ENCODE results near the gene TTC16. TPM values are rescaled to one million over a fixed set of nuclear protein-coding genes. Genes with fewer than 3 reads are reported as not detected.

Gene TTC16
- total RNA-seq, 1 donor: under 0.01 TPM

GRCh38 chr9:127721391-127721821 lies 5.5 kb downstream of the TTC16 start:
- Histone ChIP-seq H3K36me3 (ENCODE audit: insufficient read depth, low read length) (no peaks in the 10 kb centered on the region), H3K79me2 (ENCODE audit: insufficient read depth, low read length) (no peaks in the 10 kb centered on the region), H3K4me3 (ENCODE audit: insufficient read depth, low read length) (no peak overlapping the region), H3K27ac (ENCODE audit: low read depth, low read length) (no peak overlapping the region), H4K20me1 (ENCODE audit: insufficient read depth, low read length) (peaks cover 4% of the 10 kb centered on the region), H3K9me3 (ENCODE audit: low read depth, low read length) (no peaks in the 10 kb centered on the region), H2AFZ (ENCODE audit: low read length) (no peak overlapping the region), H3K4me1 (ENCODE audit: insufficient read depth, low read length) (peaks cover 16% of the 10 kb centered on the region), H3K4me2 (ENCODE audit: insufficient read depth, low read length) (no peak overlapping the region), H3K27me3 (ENCODE audit: insufficient read depth, low read length) (no peaks in the 10 kb centered on the region)
- peak; percentile 56 for DNase-seq (ENCODE audit: insufficient read length, low spot score, missing footprints)
- TF ChIP-seq, protein P1, sequence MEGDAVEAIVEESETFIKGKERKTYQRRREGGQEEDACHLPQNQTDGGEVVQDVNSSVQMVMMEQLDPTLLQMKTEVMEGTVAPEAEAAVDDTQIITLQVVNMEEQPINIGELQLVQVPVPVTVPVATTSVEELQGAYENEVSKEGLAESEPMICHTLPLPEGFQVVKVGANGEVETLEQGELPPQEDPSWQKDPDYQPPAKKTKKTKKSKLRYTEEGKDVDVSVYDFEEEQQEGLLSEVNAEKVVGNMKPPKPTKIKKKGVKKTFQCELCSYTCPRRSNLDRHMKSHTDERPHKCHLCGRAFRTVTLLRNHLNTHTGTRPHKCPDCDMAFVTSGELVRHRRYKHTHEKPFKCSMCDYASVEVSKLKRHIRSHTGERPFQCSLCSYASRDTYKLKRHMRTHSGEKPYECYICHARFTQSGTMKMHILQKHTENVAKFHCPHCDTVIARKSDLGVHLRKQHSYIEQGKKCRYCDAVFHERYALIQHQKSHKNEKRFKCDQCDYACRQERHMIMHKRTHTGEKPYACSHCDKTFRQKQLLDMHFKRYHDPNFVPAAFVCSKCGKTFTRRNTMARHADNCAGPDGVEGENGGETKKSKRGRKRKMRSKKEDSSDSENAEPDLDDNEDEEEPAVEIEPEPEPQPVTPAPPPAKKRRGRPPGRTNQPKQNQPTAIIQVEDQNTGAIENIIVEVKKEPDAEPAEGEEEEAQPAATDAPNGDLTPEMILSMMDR (IDR thresholded peaks at IDR 0.05; ENCODE audit: extremely low read depth, low read depth, low read length): no peak

DNA sequence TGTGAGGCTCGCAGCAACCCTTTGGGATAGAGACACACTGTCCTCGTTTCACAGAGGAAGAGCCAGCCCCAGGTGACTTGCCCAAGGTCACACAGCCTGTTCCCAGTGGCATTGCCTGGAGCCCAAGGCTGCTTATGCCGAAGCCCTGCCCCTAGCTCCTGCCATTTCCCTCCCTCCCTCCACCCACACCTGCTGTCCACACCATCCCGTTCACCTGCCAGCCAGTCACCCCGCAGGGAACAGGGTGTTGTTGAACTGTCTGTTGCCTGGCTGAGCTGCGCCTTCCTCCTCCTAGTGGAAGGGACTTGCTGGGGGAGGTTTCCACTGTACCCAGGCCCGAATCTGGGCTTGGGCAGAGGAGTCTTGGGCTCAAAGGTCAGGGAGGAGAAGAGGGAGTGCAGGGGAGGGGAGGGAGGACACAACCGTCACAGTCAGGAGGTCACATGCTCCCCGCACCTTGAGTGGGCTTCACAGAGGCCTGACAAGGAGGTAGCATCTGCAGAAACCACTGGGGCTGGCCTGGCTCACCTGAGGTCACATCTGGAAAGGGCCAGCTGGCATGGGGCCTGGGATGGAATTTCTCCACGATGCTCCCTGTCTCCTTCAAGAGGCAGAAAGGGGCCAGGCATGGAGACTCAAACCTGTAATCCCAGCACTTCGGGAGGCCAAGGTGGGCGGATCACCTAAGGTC lies 6.3 kb downstream of the TTC16 start:
- no peak overlapping the region for H2AFZ ChIP-seq (ENCODE audit: low read length)
- H3K27me3 ChIP-seq (ENCODE audit: insufficient read depth, low read length): no peaks in the 10 kb centered on the region
- no peak overlapping the region for H3K27ac ChIP-seq (ENCODE audit: low read depth, low read length)
- H3K4me3 ChIP-seq (ENCODE audit: insufficient read depth, low read length): no peak overlapping the region
- TF ChIP-seq, protein P1 (IDR thresholded peaks at IDR 0.05; ENCODE audit: extremely low read depth, low read depth, low read length): no peak
- peak; percentile 34 for DNase-seq (ENCODE audit: insufficient read length, low spot score, missing footprints)
- H3K9me3 ChIP-seq (ENCODE audit: low read depth, low read length): no peaks in the 10 kb centered on the region
- peaks cover 16% of the 10 kb centered on the region for H3K4me1 ChIP-seq (ENCODE audit: insufficient read depth, low read length)
- H3K79me2 ChIP-seq (ENCODE audit: insufficient read depth, low read length): no peaks in the 10 kb centered on the region
- no peak overlapping the region for H3K4me2 ChIP-seq (ENCODE audit: insufficient read depth, low read length)
- no peaks in the 10 kb centered on the region for H3K36me3 ChIP-seq (ENCODE audit: insufficient read depth, low read length)
- H4K20me1 ChIP-seq (ENCODE audit: insufficient read depth, low read length): peaks cover 4% of the 10 kb centered on the region

DNA sequence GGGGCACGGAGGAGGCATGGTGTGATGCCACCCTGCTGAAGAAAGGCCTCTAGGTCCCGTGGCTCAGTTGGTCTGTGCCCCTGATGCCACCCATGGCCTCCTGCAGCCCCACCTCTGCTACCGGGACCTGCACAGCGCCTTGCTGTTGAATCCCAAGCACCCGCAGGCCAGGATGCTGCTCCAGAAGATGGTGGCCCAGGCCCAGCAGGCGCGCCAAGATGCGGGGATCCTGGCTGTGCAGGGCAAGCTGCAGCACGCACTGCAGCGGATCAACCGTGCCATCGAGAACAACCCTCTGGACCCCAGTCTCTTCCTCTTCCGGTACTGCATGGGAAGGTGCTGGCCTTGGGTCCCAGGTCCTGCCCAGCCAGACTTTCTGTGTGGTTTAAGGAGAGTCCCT lies 7.1 kb downstream of the TTC16 start:
- TF ChIP-seq, protein P1 (IDR thresholded peaks at IDR 0.05; ENCODE audit: extremely low read depth, low read depth, low read length): no peak
- Histone ChIP-seq H2AFZ (ENCODE audit: low read length) (no peak overlapping the region), H3K9me3 (ENCODE audit: low read depth, low read length) (no peaks in the 10 kb centered on the region), H3K36me3 (ENCODE audit: insufficient read depth, low read length) (no peaks in the 10 kb centered on the region), H3K4me2 (ENCODE audit: insufficient read depth, low read length) (no peak overlapping the region), H3K27me3 (ENCODE audit: insufficient read depth, low read length) (no peaks in the 10 kb centered on the region), H3K4me3 (ENCODE audit: insufficient read depth, low read length) (no peak overlapping the region), H4K20me1 (ENCODE audit: insufficient read depth, low read length) (peaks cover 4% of the 10 kb centered on the region), H3K79me2 (ENCODE audit: insufficient read depth, low read length) (no peaks in the 10 kb centered on the region), H3K4me1 (ENCODE audit: insufficient read depth, low read length) (peaks cover 16% of the 10 kb centered on the region), H3K27ac (ENCODE audit: low read depth, low read length) (no peak overlapping the region)
- DNase-seq (ENCODE audit: insufficient read length, low spot score, missing footprints): peak; percentile 30

DNA sequence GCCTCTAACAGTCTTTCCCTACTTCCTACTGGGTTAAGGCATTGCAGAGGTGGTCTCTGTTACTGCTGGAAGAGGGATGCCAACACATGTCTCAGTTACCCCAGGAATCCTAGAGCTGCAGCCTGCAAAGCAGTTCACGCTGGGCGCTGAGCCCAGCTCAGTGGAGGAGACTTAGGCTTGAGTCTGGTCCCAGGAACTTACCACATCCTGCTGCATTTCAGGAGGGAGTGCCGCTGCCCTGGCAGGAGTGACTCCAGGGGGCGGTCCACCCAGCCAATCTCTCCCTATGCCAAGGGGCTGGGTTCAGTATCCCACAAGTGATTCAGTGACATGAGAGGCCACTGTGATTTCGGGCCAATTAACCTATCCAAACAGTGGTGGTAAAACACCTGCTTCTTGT lies 7.6 kb downstream of the TTC16 start:
- Histone ChIP-seq H2AFZ (ENCODE audit: low read length) (no peak overlapping the region), H3K4me2 (ENCODE audit: insufficient read depth, low read length) (no peak overlapping the region), H3K79me2 (ENCODE audit: insufficient read depth, low read length) (no peaks in the 10 kb centered on the region), H3K4me1 (ENCODE audit: insufficient read depth, low read length) (peaks cover 16% of the 10 kb centered on the region), H3K36me3 (ENCODE audit: insufficient read depth, low read length) (no peaks in the 10 kb centered on the region), H3K27me3 (ENCODE audit: insufficient read depth, low read length) (no peaks in the 10 kb centered on the region), H3K9me3 (ENCODE audit: low read depth, low read length) (no peaks in the 10 kb centered on the region), H3K27ac (ENCODE audit: low read depth, low read length) (no peak overlapping the region), H3K4me3 (ENCODE audit: insufficient read depth, low read length) (no peak overlapping the region), H4K20me1 (ENCODE audit: insufficient read depth, low read length) (peaks cover 4% of the 10 kb centered on the region)
- TF ChIP-seq, protein P1 (IDR thresholded peaks at IDR 0.05; ENCODE audit: extremely low read depth, low read depth, low read length): peak; percentile 15
- DNase-seq (ENCODE audit: insufficient read length, low spot score, missing footprints): peak; percentile 97

All from osteoblast (primary cell).